Mesenchymal stem cell (in vitro differentiated cells and primary cell): ENCODE data around the gene INSRR.
A peak's percentile ranks its signal among the peaks of the same experiment; 100 is the strongest.

Experiments
- DNase-seq: peaks from one replicate; pipeline ENCODE4 v3.0.0-alpha.2; 2013
- H2AFZ ChIP-seq: one replicate; pipeline ENCODE4 v1.6.1; 2013; ENCODE audit warnings: low read depth, mild to moderate bottlenecking, control low read depth, inconsistent platforms, low read length, moderate library complexity
- H2AK5ac ChIP-seq: 2 replicates; pipeline ENCODE4 v1.6.1; 2013; ENCODE audit warnings: low read length, moderate library complexity, mild to moderate bottlenecking, inconsistent platforms; ENCODE audit not compliant: severe bottlenecking
- H2BK120ac ChIP-seq: one replicate; pipeline ENCODE4 v1.6.1; 2013; ENCODE audit warnings: low read depth, mild to moderate bottlenecking, inconsistent platforms, low read length, moderate library complexity
- H2BK12ac ChIP-seq, 2 experiments: one replicate each; pipeline ENCODE4 v1.6.1; 2013; ENCODE audit warnings: inconsistent platforms in 2 of 2, low read length in 2 of 2, mild to moderate bottlenecking in 2 of 2, moderate library complexity in 2 of 2, control low read depth in 1 of 2
- H2BK15ac ChIP-seq: one replicate; pipeline ENCODE4 v1.6.1; 2013; ENCODE audit warnings: mild to moderate bottlenecking, low read depth, inconsistent platforms; ENCODE audit not compliant: poor library complexity, severe bottlenecking
- H2BK5ac ChIP-seq: 2 replicates; pipeline ENCODE4 v1.6.1; 2013; ENCODE audit warnings: low read depth, mild to moderate bottlenecking, low read length, control low read depth, inconsistent platforms; ENCODE audit not compliant: poor library complexity, severe bottlenecking
- H3K14ac ChIP-seq, 2 experiments: one replicate each; pipeline ENCODE4 v1.6.1; 2013; ENCODE audit warnings: inconsistent platforms in 2 of 2, low read length in 2 of 2, control low read depth in 1 of 2, mild to moderate bottlenecking in 1 of 2, moderate library complexity in 1 of 2
- H3K18ac ChIP-seq, 2 experiments: one replicate each; pipeline ENCODE4 v1.6.1; 2013; ENCODE audit warnings: inconsistent platforms in 2 of 2, low read length in 2 of 2, control low read depth in 1 of 2, low read depth in 1 of 2, mild to moderate bottlenecking in 1 of 2
- H3K23ac ChIP-seq, 2 experiments: one replicate each; pipeline ENCODE4 v1.6.1; 2013; ENCODE audit warnings: inconsistent platforms in 2 of 2, low read length in 2 of 2, mild to moderate bottlenecking in 2 of 2, moderate library complexity in 2 of 2, control low read depth in 1 of 2
- H3K27ac ChIP-seq: 2 replicates; pipeline ENCODE4 v1.5.1; 2013; ENCODE audit warnings: mild to moderate bottlenecking, moderate library complexity, low read length, control low read depth, inconsistent platforms; ENCODE audit not compliant: poor library complexity, severe bottlenecking
- H3K27me3 ChIP-seq, 2 experiments: 2 replicates each; pipeline versions ENCODE4 v1.6.1 to v1.7.0; 2013; ENCODE audit warnings: low read length in 2 of 2, mild to moderate bottlenecking in 2 of 2, moderate library complexity in 2 of 2, control low read depth in 1 of 2, inconsistent platforms in 1 of 2; ENCODE audit not compliant: control insufficient read depth in 1 of 2, insufficient read depth in 1 of 2
- H3K36me3 ChIP-seq, 2 experiments: 2 replicates each; pipeline versions ENCODE4 v1.6.1 to v1.7.0; 2013; ENCODE audit warnings: low read length in 2 of 2, control low read depth in 1 of 2, inconsistent platforms in 1 of 2, low read depth in 1 of 2, mild to moderate bottlenecking in 1 of 2; ENCODE audit not compliant: insufficient read depth in 2 of 2, control insufficient read depth in 1 of 2
- H3K4ac ChIP-seq, 2 experiments: one replicate each; pipeline ENCODE4 v1.6.1; 2013; ENCODE audit warnings: inconsistent platforms in 2 of 2, low read length in 2 of 2, mild to moderate bottlenecking in 2 of 2, moderate library complexity in 2 of 2, control low read depth in 1 of 2, low read depth in 1 of 2
- H3K4me1 ChIP-seq: 2 replicates; pipeline ENCODE4 v1.6.1; 2013; ENCODE audit warnings: low read depth, low read length, control low read depth; ENCODE audit not compliant: control insufficient read depth, insufficient read depth
- H3K4me2 ChIP-seq: 2 replicates; pipeline ENCODE4 v1.6.1; 2013; ENCODE audit warnings: low read length, mild to moderate bottlenecking, inconsistent platforms; ENCODE audit not compliant: poor library complexity, severe bottlenecking
- H3K4me3 ChIP-seq, 2 experiments: 2 replicates each; pipeline versions ENCODE4 v1.5.1 to v1.7.0; 2013; ENCODE audit warnings: low read length in 2 of 2, mild to moderate bottlenecking in 2 of 2, control low read depth in 1 of 2, low read depth in 1 of 2; ENCODE audit not compliant: insufficient read depth in 1 of 2
- H3K79me1 ChIP-seq: replicated peaks from 2 replicates; pipeline ENCODE4 v1.6.1; 2013; ENCODE audit warnings: mild to moderate bottlenecking, control low read depth, low read length, inconsistent platforms; ENCODE audit not compliant: poor library complexity, severe bottlenecking
- H3K9ac ChIP-seq: 2 replicates; pipeline ENCODE4 v1.7.0; 2013; ENCODE audit warnings: mild to moderate bottlenecking, low read length, moderate library complexity
- H3K9me3 ChIP-seq: 2 replicates; pipeline ENCODE4 v1.7.0; 2013; ENCODE audit warnings: mild to moderate bottlenecking, low read length; ENCODE audit not compliant: control insufficient read depth
- H4K8ac ChIP-seq: one replicate; pipeline ENCODE4 v1.6.1; 2013; ENCODE audit warnings: inconsistent platforms, mild to moderate bottlenecking, low read length, moderate library complexity
- H4K91ac ChIP-seq: one replicate; pipeline ENCODE4 v1.6.1; 2013; ENCODE audit warnings: mild to moderate bottlenecking, low read length, inconsistent platforms
- WGBS: methylation state at CpG from one replicate; pipeline ENCODE4 v1.1.7; 2013; ENCODE audit warnings: mixed read lengths; 5-methylcytosine and 5-hydroxymethylcytosine counted together

INSRR gene

GRCh38 chr1:156897078-156897825 is 38.3 kb upstream of the INSRR start:
- Histone ChIP-seq H2BK12ac (peak overlapping the region; percentile 92 to 96), H4K8ac (peak overlapping the region; percentile 82), H2AK5ac (peak overlapping the region; percentile 85), H2AFZ (no peak overlapping the region), H3K36me3 (no peaks in the 10 kb centered on the region), H3K14ac (peak overlapping the region in 1 of 2 experiments; percentile 13), H3K4me2 (peak overlapping the region; percentile 17), H3K9ac (peak overlapping the region; percentile 48), H4K91ac (peak overlapping the region; percentile 98), H3K23ac (peak overlapping the region in 1 of 2 experiments; percentile 2), H2BK120ac (peak overlapping the region; percentile 56), H3K4me3 (peak overlapping the region in 1 of 2 experiments; percentile 43), H2BK15ac (peak overlapping the region; percentile 87), H3K4me1 (peaks cover 61% of the 10 kb centered on the region), H3K79me1 (peaks cover 24% of the 10 kb centered on the region), H3K27me3 (no peaks in the 10 kb centered on the region), H3K4ac (peak overlapping the region; percentile 56 to 96), H3K27ac (peak overlapping the region; percentile 95), H2BK5ac (peak overlapping the region; percentile 67), H3K9me3 (no peaks in the 10 kb centered on the region), H3K18ac (peak overlapping the region; percentile 49 to 95)
- DNase-seq, result peak; percentile 86
- WGBS, result 36% methylated on average over 14 of the region's 14 CpGs

GRCh38 chr1:156896490-156897033 is 37.6 kb upstream of the INSRR start:
- Histone ChIP-seq H3K36me3 (no peaks in the 10 kb centered on the region), H3K4me2 (peak overlapping the region; percentile 17), H3K4me1 (peaks cover 55% of the 10 kb centered on the region), H3K27ac (peak overlapping the region; percentile 95), H3K9me3 (no peaks in the 10 kb centered on the region), H3K4ac (peak overlapping the region; percentile 5 to 84), H2AK5ac (peak overlapping the region; percentile 85), H3K14ac (no peak overlapping the region), H3K27me3 (no peaks in the 10 kb centered on the region), H3K23ac (no peak overlapping the region), H4K91ac (peak overlapping the region; percentile 91), H4K8ac (peak overlapping the region; percentile 59), H3K18ac (peak overlapping the region; percentile 41 to 73), H3K9ac (peak overlapping the region; percentile 48), H2BK120ac (peak overlapping the region; percentile 56), H2BK5ac (peak overlapping the region; percentile 67), H3K79me1 (peaks cover 18% of the 10 kb centered on the region), H3K4me3 (peak overlapping the region in 1 of 2 experiments; percentile 43), H2BK12ac (peak overlapping the region; percentile 57 to 76), H2AFZ (no peak overlapping the region), H2BK15ac (no peak overlapping the region)
- WGBS, result 47% methylated on average over 16 of the region's 16 CpGs
- DNase-seq, result peak; percentile 86

DNA sequence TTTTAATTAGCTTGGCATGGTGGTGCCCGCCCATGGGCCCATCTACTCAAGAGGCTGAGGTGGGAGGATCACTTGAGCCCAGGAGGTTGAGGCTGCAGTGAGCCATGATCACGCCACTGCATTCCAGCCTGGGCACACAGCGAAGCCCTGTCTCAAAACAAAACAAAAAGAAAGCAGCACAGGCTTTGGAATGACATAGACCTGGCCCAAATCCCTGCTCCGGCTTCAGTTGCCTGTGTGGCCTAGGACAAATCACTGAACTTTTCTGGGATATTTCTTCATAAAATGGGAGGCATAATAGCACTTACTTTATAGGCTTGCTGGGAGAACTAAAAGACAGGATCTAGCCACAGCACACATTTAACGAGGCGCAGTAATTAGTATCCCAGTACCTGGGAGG is 37.0 kb upstream of the INSRR start:
- Histone ChIP-seq H2BK120ac (peak overlapping the region; percentile 24), H2BK15ac (peak overlapping the region; percentile 0), H3K4me3 (peak overlapping the region in 1 of 2 experiments; percentile 71), H3K9me3 (no peaks in the 10 kb centered on the region), H3K18ac (no peak overlapping the region), H3K27me3 (no peaks in the 10 kb centered on the region), H3K36me3 (no peaks in the 10 kb centered on the region), H3K79me1 (peaks cover 12% of the 10 kb centered on the region), H3K4ac (peak overlapping the region in 1 of 2 experiments; percentile 5), H2BK12ac (peak overlapping the region in 1 of 2 experiments; percentile 29), H2BK5ac (no peak overlapping the region), H3K9ac (peak overlapping the region; percentile 30), H3K4me2 (no peak overlapping the region), H3K4me1 (peaks cover 54% of the 10 kb centered on the region), H3K27ac (peak overlapping the region; percentile 95), H4K8ac (no peak overlapping the region), H4K91ac (peak overlapping the region; percentile 21), H3K23ac (no peak overlapping the region), H2AK5ac (peak overlapping the region; percentile 37), H2AFZ (no peak overlapping the region), H3K14ac (no peak overlapping the region)
- no peak for DNase-seq
- 92% methylated on average over 6 of the region's 6 CpGs for WGBS

DNA sequence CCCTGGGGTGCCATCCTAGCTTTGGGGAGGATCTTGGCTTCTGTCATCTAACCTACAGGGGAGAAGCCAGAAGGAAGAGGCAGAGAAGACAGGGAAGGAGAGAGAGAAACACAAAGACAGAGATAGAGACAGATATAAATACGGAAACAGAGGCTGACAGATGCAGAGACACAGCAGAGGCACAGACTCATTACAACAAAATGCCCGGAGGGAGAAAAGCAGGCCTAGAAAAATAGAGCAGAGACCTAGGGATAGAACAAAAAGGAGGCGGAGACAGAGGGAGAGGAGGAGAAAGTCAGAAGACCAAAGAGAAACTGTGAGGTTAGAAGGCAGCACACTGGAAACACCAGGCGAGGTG is 36.5 kb upstream of the INSRR start:
- H3K27me3 ChIP-seq, result no peaks in the 10 kb centered on the region
- no peaks in the 10 kb centered on the region for H3K36me3 ChIP-seq
- peak overlapping the region; percentile 37 for H2BK120ac ChIP-seq
- H4K91ac ChIP-seq, result no peak overlapping the region
- 62% methylated on average over 4 of the region's 4 CpGs for WGBS
- H4K8ac ChIP-seq, result peak overlapping the region; percentile 87
- peaks cover 7% of the 10 kb centered on the region for H3K79me1 ChIP-seq
- peaks cover 54% of the 10 kb centered on the region for H3K4me1 ChIP-seq
- DNase-seq, result peak; percentile 69
- peak overlapping the region in 1 of 2 experiments; percentile 15 for H3K23ac ChIP-seq
- H3K18ac ChIP-seq, result peak overlapping the region; percentile 16 to 88
- H3K9ac ChIP-seq, result peak overlapping the region; percentile 30
- H3K4me2 ChIP-seq, result no peak overlapping the region
- no peak overlapping the region for H3K14ac ChIP-seq
- H2AK5ac ChIP-seq, result peak overlapping the region; percentile 40
- no peaks in the 10 kb centered on the region for H3K9me3 ChIP-seq
- H3K4me3 ChIP-seq, result peak overlapping the region in 1 of 2 experiments; percentile 71
- no peak overlapping the region for H2AFZ ChIP-seq
- peak overlapping the region; percentile 60 for H2BK15ac ChIP-seq
- no peak overlapping the region for H2BK5ac ChIP-seq
- H3K4ac ChIP-seq, result peak overlapping the region in 1 of 2 experiments; percentile 29
- H2BK12ac ChIP-seq, result peak overlapping the region; percentile 50 to 60
- peak overlapping the region; percentile 95 for H3K27ac ChIP-seq
